DOHH2 (cell line): ENCODE data around the gene NFIL3.

Experiments
- H3F3A ChIP-seq: fragments of 200-600 bp; sonication (generic), shearing (Covaris generic); 2 replicates; pipeline ENCODE4 v1.6.0; 2016; ENCODE audit warnings: antibody characterized with exemption, mild to moderate bottlenecking; ENCODE audit not compliant: control insufficient read depth, insufficient read depth
- H3K27ac ChIP-seq: fragments of 200-600 bp; sonication (generic); 2 replicates; pipeline ENCODE4 v1.5.1; 2014; ENCODE audit warnings: low read depth, mild to moderate bottlenecking, low read length, moderate library complexity
- H3K27me3 ChIP-seq: fragments of 200-600 bp; sonication (generic); 2 replicates; pipeline ENCODE4 v1.6.1; 2014; ENCODE audit warnings: mild to moderate bottlenecking, low read length, mixed read lengths; ENCODE audit not compliant: control insufficient read depth
- H3K36me3 ChIP-seq: fragments of 200-600 bp; sonication (generic); 2 replicates; pipeline ENCODE4 v1.6.1; 2014; ENCODE audit warnings: mild to moderate bottlenecking, low read length, moderate library complexity, mixed read lengths; ENCODE audit not compliant: control insufficient read depth
- H3K4me1 ChIP-seq: fragments of 200-600 bp; sonication (generic); 2 replicates; pipeline ENCODE4 v1.6.1; 2014; ENCODE audit warnings: mild to moderate bottlenecking, low read length, mixed read lengths; ENCODE audit not compliant: control insufficient read depth
- H3K4me2 ChIP-seq: fragments of 200-600 bp; sonication (generic); 2 replicates; pipeline ENCODE4 v1.6.0; 2014; ENCODE audit warnings: mild to moderate bottlenecking, low read length, moderate library complexity
- H3K4me3 ChIP-seq: fragments of 200-600 bp; sonication (generic); 2 replicates; pipeline ENCODE4 v1.5.1; 2014; ENCODE audit warnings: mild to moderate bottlenecking, low read length, mixed read lengths
- H3K79me2 ChIP-seq: fragments of 200-600 bp; sonication (generic); 2 replicates; pipeline ENCODE4 v1.6.1; 2014; ENCODE audit warnings: mild to moderate bottlenecking, low read length, mixed read lengths; ENCODE audit not compliant: control insufficient read depth
- H3K9me2 ChIP-seq: fragments of 200-600 bp; sonication (generic); replicated peaks from 2 replicates; pipeline ENCODE4 v1.6.1; 2014; ENCODE audit warnings: mild to moderate bottlenecking, low read length, mixed read lengths; ENCODE audit not compliant: control insufficient read depth
- H3K9me3 ChIP-seq: fragments of 200-600 bp; sonication (generic); 2 replicates; pipeline ENCODE4 v1.6.1; 2014; ENCODE audit warnings: antibody characterized with exemption, low read length, mixed read lengths; ENCODE audit not compliant: control insufficient read depth, insufficient read depth
- H4K20me1 ChIP-seq: fragments of 200-600 bp; sonication (generic); 2 replicates; pipeline ENCODE4 v1.6.0; 2014; ENCODE audit warnings: low read depth, mild to moderate bottlenecking, antibody characterized with exemption, low read length, moderate library complexity; ENCODE audit not compliant: control insufficient read depth, insufficient read depth
- CTCF ChIP-seq: fragments of 200-600 bp; sonication (generic); IDR thresholded peaks from one replicate; pipeline ENCODE4 v1.5.1; 2014; ENCODE audit warnings: antibody characterized with exemption, mild to moderate bottlenecking, low read depth, low read length; ENCODE audit not compliant: poor library complexity, severe bottlenecking
- EZH2phosphoT487 ChIP-seq: fragments of 200-600 bp; sonication (generic); IDR thresholded peaks from 2 replicates; pipeline ENCODE4 v1.6.1; 2017; ENCODE audit warnings: borderline replicate concordance, mild to moderate bottlenecking, antibody characterized with exemption, low read length, moderate library complexity, mixed read lengths

The NFIL3 gene

GRCh38 chr9:91420501-91421127 is 3.0 kb downstream of the NFIL3 start:
- Histone ChIP-seq H3K4me1 (peaks cover 29% of the 10 kb centered on the region), H3K27ac (no peak overlapping the region), H3K4me3 (no peak overlapping the region), H3K4me2 (no peak overlapping the region), H3K9me2 (no peaks in the 10 kb centered on the region), H3K9me3 (no peaks in the 10 kb centered on the region), H3K79me2 (peaks cover 3% of the 10 kb centered on the region), H3K36me3 (no peaks in the 10 kb centered on the region), H3K27me3 (peaks cover 68% of the 10 kb centered on the region), H4K20me1 (no peaks in the 10 kb centered on the region), H3F3A (no peaks in the 10 kb centered on the region; the same call in 1 of the 2 replicates)
- TF ChIP-seq CTCF (no peak), EZH2phosphoT487 (no peak)

DNA sequence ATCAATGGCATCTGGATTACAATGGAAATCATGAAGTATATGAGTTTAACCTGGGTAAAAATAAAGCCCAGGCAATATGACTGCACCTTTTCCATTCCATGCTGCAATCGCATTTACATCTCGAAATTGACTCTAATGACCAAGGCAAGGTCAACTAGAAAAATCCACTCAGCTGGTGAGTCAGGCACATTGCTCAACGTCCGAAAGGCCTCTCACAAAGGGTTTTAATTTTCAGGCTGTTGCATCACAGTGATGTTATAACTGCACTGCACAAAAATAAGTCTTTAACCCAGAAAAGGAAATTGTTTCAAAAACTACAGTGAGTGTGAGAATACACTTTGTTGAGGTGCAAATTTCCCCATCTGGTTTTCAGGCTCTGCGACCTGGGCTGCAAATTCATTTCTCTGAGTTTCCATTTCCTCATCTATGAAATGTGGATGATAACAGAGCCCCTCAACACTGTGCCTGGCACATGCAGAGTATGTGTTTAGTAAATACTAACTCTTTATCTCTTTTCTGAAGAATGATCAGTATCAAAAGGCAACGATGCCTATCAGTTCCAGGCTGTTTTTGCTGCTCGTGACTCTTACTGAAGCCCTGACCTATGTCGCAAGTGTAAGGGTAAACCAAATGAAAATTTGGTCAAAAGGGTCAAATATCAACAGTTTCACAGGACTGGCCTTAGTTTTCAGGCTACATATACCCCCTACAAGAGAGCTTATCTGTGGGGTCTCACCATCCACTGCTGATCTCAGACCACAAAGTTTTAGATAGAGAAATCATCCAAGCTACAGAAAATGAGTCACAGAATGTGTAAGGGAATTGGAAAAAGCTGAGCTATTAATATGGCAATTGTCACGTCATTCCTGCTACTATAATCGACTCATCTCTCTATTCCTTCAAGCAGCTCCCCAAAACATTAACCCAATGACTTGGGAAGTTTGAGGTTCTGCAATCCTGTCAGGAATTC is 4.1 kb downstream of the NFIL3 start:
- Histone ChIP-seq H3K9me2 (no peaks in the 10 kb centered on the region), H3K4me3 (no peak overlapping the region), H3K4me1 (peaks cover 24% of the 10 kb centered on the region), H3K27ac (no peak overlapping the region), H3F3A (no peaks in the 10 kb centered on the region), H3K79me2 (peaks cover 3% of the 10 kb centered on the region), H3K36me3 (no peaks in the 10 kb centered on the region), H3K27me3 (peaks cover 59% of the 10 kb centered on the region), H4K20me1 (no peaks in the 10 kb centered on the region), H3K4me2 (no peak overlapping the region), H3K9me3 (no peaks in the 10 kb centered on the region)
- no peak for TF ChIP-seq CTCF
- TF ChIP-seq EZH2phosphoT487, result no peak; the same call in 1 of the 2 replicates

DNA sequence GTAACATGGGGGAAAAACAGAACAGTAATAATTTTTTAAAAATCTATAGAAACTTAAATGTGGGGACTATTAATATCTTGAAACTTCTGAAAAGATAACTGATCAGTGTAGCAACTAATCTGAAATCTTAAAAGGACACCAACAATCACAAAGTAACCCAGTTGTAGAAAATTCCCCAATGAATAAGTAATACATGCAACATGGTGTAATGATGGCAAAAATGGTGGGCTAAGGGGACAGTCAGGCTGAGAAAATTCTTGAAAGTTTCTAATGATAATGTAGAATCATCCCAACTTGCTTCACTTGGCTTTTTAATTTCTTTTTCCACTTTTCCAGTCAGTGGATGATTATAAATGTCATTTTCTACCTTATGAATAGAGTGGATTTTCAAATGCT is 5.4 kb downstream of the NFIL3 start:
- H3K9me3 ChIP-seq, result no peaks in the 10 kb centered on the region
- no peaks in the 10 kb centered on the region for H3F3A ChIP-seq
- no peaks in the 10 kb centered on the region for H4K20me1 ChIP-seq
- no peak overlapping the region for H3K4me2 ChIP-seq
- H3K27me3 ChIP-seq, result peaks cover 56% of the 10 kb centered on the region
- H3K9me2 ChIP-seq, result no peaks in the 10 kb centered on the region
- H3K79me2 ChIP-seq, result peaks cover 3% of the 10 kb centered on the region
- no peak overlapping the region for H3K4me3 ChIP-seq
- no peak for TF ChIP-seq EZH2phosphoT487
- no peak for TF ChIP-seq CTCF
- no peak overlapping the region for H3K27ac ChIP-seq
- peaks cover 24% of the 10 kb centered on the region for H3K4me1 ChIP-seq
- no peaks in the 10 kb centered on the region for H3K36me3 ChIP-seq
